ENCODE measurements around the gene IL1R1.
"Not testable (repeated sequence)": the region's sequence is repeated elsewhere in the genome, so short reads cannot be mapped to it uniquely, and the experiment has no call there.

Gene IL1R1, protein sequence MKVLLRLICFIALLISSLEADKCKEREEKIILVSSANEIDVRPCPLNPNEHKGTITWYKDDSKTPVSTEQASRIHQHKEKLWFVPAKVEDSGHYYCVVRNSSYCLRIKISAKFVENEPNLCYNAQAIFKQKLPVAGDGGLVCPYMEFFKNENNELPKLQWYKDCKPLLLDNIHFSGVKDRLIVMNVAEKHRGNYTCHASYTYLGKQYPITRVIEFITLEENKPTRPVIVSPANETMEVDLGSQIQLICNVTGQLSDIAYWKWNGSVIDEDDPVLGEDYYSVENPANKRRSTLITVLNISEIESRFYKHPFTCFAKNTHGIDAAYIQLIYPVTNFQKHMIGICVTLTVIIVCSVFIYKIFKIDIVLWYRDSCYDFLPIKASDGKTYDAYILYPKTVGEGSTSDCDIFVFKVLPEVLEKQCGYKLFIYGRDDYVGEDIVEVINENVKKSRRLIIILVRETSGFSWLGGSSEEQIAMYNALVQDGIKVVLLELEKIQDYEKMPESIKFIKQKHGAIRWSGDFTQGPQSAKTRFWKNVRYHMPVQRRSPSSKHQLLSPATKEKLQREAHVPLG

DNA sequence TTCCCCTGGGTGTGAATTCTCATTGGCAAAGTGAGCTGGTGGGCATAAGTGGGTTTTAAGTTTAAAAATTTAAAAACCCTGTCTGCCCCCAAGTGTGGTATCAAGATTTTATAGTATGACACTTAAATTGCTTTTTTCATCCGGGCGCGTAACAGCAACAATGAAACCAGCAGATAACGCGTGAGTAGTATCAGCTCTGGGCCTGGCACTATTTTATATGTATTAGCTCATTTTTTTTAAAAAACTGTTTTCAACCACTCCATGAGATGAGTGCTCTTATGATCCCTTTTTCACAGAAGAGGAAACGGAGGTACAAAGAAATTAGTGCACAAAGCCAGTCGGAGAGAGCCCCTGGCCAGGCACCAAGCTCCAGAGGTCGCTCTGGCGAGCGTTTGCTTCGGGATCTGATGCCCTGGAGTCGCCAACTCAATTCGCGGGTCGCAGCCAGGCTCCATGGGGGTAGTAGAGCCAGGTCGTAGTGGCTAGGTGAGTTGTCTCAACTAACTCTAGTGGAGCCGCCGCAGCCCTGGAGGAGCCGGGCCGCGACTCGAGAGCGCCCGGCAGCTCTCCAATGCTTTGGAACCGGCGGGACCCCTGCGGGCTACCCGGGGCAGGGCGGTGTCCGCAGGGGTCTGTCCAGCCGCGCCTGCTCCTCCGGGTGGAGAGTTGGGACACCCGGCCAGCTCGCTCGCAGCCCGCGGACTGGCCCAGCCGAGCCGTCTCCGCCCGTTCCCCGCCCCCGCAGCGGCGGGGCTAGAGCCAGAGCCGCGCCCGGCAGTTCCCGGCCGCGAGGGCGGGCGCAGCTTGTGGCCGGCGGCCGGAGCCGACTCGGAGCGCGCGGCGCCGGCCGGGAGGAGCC is at the start of gene IL1R1:
Gene IL1R1, plus strand, starts transcription at position 777 of the 859 bp plus-strand sequence. CDS start 14,979 bp downstream, outside the sequence.
- no peak for DNase-seq (ENCODE audit: low read depth, low spot score)

DNA sequence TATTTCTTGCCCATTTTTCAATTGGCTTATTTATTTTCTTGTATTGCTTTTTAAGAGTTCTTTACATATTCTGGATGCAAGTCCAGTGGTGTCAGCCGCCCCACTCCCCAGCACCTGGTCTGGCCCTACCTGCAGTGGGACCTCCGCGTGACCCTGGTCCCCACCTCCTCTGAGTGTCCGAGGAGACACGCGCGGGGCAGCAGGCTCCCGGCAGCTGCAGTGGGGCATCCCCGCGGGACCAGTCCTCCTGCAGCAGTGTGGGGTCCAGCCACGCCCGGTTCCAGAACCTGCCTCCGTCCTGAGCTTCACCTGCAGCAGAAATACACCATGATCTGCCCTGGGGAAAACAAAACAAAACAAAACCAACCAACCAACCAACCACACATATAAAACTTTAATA is 48.9 kb upstream of the IL1R1 start:
- DNase-seq (ENCODE audit: low read depth, low spot score): no peak

DNA sequence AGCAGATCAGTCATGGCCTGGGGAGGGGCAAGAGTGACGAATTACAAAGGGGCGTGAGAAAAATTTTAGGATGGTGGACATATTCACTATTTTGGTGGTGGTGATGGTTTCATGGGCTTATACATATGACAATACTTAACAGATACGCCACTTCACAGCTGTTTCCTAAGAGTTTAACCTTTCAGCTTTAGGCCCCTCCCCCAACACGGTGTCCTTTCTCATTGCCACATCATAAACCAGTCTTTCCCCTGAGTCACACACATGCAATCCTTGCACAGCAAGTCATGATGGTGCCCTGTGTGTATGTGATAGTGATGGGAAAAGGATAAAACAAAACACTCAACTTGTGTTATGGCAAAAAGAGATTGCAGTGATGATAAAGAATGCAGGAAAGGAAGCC is 47.6 kb upstream of the IL1R1 start:
- no peak for DNase-seq (ENCODE audit: low read depth, low spot score)

GRCh38 chr2:102096103-102096502 is 46.4 kb upstream of the IL1R1 start:
- no peak for DNase-seq (ENCODE audit: low read depth, low spot score)

DNA sequence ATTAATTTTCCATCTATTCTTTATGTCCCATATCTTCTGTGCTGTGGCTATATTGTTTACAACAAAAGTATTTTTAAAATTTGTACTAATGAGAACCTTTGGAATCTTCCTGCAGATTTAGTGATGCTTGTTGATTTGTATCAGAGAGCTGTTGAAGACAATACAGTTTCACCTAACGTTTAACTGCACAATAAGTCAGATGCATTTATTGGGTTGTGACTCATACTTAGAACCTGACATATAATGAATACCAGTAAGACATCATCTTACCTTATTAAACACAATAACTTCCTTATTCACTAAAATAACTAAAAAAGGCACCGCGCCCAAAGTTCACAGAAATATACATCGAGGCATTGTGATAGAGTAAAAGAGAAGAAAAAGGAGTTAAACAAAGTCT is 43.8 kb upstream of the IL1R1 start:
- DNase-seq (ENCODE audit: low read depth, low spot score): no peak

DNA sequence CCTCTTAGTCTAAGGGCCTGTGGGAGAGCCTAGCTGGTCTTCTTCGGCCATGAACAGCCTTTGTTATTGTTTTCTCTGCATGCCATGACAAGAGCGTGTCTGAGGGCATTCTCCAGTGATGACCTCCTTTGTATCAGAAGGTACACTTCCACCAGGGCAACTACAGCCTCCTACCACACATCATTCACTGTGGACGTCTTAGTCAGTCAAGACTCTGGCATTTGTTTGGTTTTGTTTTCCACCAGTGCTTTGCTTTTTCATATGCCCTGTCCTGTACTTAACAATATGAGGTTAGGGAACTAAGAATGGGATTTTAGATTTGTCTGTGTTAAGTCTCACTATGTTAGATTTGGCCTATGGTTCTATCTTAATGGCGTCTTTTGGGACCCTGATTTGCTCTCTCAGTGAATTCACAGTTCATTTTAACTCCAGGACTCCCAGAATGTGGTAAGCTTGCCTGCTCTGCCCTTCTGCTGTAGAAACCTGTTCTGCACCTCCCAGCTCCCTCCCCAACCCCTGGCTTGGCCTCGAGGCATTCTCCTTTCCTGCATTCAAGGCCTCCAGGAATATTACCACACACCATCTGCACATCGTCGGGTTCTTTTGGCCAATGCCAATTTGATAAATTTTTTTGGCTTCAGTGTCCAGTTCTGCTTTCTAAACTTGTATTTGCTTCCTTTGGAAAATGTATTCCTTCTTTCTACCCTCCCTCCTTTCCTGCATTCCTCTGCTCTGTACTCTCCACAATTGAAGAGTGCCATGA is 42.8 kb upstream of the IL1R1 start:
- DNase-seq (ENCODE audit: low read depth, low spot score): no peak

DNA sequence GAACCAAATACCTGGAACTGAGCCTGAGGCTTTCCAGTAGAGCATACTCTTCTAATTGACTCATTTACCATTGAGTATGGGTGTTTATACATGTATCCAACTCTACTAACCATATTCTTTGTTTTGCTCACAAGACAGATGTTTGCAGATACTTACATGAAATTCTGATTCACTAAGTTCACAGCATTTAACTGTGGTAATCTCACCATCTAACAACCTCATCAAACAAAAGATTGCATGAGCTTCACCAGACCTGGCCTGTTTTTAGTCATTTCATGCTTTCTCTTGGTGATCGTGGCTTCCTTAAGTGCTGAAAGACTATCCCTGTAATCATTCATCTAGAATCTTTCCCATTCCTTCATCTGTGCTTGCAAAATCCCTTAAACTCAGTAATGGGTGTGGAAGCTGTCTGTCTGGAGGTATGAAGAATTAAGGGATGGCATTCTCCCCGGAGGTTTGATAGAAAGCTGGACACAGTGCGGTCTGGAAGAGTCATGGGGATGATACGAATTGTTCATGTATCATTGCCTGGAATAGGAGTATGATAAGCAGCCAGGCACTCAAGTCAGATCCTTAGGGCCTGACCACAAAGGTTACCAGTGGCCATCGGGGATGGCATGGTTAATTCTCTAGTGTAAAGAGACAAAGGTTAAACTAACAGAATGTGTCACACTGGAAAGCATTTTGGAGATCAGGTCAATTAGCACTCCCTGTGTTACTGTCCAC is 42.0 kb upstream of the IL1R1 start:
- no peak for DNase-seq (ENCODE audit: low read depth, low spot score)

DNA sequence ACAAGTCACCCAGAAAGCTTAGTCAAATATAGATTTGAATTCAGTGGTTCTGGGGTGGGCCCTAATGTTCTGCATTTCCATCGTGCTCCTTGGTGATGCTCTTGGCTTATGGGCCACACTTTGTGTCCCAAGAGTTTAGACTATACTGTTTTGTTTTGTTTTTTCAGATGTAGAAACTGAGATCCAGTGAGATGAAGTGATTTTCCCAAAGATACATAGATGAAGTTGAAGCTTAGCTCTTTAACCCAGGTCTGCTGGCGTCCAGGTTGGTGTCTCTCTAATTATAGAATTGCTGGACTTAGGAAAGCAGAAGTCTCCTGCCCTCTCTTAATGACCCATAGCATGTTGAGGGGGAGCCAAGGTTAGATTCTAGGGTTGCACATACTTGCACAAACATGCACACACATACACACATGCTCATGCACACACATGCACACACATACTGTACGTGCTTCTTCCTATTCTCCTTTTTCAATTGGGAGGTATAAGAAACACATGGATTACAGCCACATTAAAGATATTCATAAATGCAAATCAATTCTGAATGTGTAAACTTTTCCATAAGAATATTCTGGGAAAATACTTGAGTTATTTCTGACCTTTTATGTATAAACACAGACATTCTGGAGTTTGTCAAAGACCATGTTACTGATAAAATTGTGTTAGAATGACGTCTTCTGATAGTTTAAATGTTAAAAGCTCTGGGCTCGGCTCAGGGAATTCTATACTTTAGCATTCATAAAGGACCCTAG is 41.3 kb upstream of the IL1R1 start:
- no peak for DNase-seq (ENCODE audit: low read depth, low spot score)

GRCh38 chr2:102101849-102102635 is 40.5 kb upstream of the IL1R1 start:
- DNase-seq (ENCODE audit: low read depth, low spot score): no peak

- not testable (repeated sequence) for DNase-seq (ENCODE audit: low read depth, low spot score)
Observed at GRCh38 chr2:102102636-102102948, 40.0 kb upstream of the IL1R1 start.

DNA sequence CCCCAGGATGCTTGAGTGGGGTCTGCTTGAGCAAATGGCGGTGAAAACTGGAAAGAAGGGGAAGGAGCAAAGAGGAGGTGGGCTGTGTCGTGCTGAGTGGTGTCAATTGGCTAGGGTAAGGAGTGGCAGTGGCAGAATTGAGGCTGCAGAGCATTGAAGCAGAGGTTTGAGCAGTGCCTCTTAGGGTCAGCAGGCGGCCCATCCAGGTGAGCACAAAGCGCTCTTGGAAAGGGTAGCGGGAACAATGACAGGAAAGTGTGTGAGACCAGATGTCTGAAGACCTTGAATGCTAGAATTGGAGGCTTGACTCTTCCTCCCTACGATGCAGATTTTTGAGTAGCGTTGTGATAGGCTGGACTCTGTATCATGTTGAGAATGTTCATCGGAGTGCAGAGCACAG is 39.3 kb upstream of the IL1R1 start:
- DNase-seq (ENCODE audit: low read depth, low spot score): no peak

- no peak for DNase-seq (ENCODE audit: low read depth, low spot score)
Observed at GRCh38 chr2:102103992-102104871, 38.3 kb upstream of the IL1R1 start.

DNA sequence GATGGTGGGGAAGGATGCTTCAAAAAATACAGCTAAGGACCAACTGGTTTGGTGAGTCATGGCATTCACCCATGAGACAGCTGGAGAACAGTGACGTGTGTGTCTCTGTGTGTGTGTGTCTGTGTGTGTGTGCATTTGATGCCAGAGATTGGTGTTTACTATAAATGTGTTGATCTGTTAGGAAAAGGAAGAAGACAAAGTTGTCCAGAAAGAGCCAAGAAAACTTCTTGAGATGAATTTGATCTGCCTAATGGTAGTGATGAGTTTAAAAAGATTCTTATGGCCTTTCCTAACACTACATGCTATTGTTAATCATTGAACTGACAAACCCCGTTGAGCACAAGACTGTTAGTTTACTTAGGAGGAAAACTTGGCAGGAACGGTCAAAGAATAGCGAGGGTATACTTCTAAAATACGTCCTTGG is 36.4 kb upstream of the IL1R1 start:
- no peak for DNase-seq (ENCODE audit: low read depth, low spot score)

DNA sequence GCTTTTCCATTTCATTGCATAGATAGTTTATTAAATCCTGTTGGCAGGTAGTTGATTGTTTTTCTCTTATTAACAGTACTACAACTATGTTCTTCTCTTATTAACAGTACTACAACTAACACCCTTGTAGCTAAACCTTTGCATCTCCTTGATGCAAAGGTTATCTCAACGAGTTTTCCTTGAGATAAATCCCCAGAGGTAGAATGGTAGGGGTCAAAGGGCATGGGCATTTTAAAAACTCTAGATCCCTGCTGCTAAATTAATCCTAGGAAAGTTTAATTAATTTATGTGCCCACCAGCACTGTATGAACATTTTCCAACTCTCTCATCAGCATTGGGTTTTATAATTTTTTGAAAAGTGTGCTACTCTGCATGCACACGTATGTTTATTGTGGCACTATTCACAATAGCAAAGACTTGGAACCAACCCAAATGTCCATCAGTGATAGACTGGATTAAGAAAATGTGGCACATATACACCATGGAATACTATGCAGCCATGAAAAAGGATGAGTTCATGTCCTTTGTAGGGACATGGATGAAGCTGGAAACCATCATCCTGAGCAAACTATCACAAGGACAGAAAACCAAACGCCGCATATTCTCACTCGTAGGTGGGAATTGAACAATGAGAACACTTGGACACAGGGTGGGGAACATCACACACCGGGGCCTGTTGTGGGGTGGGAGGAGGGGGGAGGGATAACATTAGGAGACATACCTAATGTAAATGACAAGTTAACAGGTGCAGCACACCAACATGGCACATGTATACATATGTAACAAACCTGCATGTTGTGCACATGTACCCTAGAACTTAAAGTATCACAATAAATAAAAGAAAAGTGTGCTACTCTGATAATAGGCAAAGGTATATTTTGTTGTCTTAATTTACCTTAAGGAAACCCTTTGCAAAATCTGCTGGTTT is 35.5 kb upstream of the IL1R1 start:
- DNase-seq (ENCODE audit: low read depth, low spot score): not testable (repeated sequence)

DNA sequence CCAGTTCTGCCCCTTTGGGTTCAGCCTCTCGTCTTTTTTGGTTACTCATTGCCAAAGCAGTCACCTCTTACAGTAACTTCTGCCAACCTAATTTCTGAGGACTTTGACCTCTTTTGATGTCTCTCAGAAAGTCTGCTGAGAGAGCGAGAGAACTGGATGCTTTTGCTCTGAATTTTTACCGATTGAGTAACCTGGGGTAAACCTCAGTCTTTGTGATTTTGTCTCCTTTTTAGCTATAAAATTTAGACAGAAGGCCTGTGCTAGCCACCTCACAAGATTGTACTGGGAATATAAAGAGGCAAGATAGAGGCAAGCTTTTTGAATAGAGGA is 34.8 kb upstream of the IL1R1 start:
- DNase-seq (ENCODE audit: low read depth, low spot score): no peak

- no peak for DNase-seq (ENCODE audit: low read depth, low spot score)
Observed at GRCh38 chr2:102109016-102109415, 33.5 kb upstream of the IL1R1 start.

DNA sequence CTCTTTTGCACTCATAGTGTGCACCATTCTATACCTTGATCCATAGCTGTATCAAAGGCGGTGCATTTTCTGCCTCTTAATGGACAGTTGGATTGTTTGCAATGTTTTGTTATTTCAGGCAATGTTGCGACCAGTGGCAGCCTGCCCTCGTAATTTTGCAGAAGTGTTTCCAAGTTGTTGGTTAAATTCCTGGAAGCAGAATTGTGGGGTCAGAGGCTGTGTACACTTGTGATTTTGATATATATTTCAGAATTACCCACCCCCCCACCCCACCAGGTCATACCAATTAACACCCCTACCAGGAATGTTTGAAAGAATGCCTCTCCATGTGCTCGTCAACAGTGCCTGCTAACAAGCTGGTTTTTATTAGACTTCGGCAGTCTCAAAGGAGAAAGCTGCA is 32.4 kb upstream of the IL1R1 start:
- DNase-seq (ENCODE audit: low read depth, low spot score): no peak

Measured in iPS DF 19.7 (cell line).